Body of pancreas (tissue), 4 donors: ENCODE results near the gene DLST.

Experiments used
- CTCF ChIP-seq, 7 experiments: fragments of 450-650 bp in 4 of 7; fragments of 200-600 bp in 3 of 7; sonication (generic) in 3 of 7; IDR thresholded peaks; one replicate each; pipeline ENCODE4 v1.5.1; 2016 to 2019; ENCODE audit warnings: antibody characterized with exemption in 7 of 7
- POLR2A ChIP-seq, 3 donors: fragments of 450-650 bp; IDR thresholded peaks; one replicate each; pipeline ENCODE4 v1.6.1; 2016; ENCODE audit warnings: antibody characterized with exemption in 3 of 3, mild to moderate bottlenecking in 2 of 3

DNA sequence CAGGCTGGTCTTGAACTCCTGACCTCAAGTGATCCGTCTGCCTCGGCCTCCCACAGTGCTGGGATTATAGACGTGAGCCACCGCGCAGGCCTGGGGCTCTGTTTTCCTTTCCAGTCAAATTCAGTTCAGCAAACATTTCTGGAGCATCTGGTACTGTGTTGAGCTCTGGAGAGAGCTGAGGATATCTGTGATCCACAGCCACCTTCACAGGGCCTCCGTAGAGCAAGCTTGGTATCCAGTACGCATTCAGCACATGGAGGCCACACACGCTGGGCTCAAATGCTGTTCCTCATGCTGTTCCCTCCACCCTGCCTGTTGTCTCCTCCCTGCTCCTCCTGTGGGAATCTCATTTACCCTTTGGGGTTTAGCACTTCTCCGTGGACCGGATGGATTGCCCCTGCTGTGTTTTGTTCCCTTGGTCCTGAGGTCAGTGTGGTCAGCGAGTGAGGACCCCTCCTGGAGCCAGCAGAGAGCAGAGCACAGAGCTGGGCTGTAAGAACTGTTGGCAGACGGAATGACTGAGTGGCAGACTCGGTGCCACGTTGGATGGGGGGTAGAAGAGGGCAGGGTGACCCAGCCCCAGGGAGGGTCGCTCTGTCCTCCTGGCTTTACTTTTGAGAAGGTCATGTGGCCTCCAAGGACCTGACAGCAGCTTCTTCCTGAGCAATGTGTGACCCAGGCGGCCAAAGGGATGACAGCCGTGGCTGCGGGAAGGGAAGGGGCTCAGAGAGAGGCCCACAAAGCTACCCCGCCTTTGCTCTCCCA lies 40.5 kb downstream of the DLST start:
- TF ChIP-seq CTCF (IDR thresholded peaks at IDR 0.05) (no peak), POLR2A (IDR thresholded peaks at IDR 0.05) (no peak)
